H1 (cell line): ENCODE data around the gene SIGLEC10.

ENCODE experiments used
- CHD2 ChIP-seq: IDR thresholded peaks from 2 replicates; pipeline ENCODE4 v1.6.1; 2012; ENCODE audit warnings: low read length, improper control_type of control experiment
- EP300 ChIP-seq, 2 experiments: IDR thresholded peaks; 1 replicate in 1 of 2; 2 replicates in 1 of 2; pipeline ENCODE4 v1.6.1; 2011 to 2012; ENCODE audit warnings: low read depth in 2 of 2, low read length in 2 of 2, mild to moderate bottlenecking in 2 of 2, borderline replicate concordance in 1 of 2, inconsistent platforms in 1 of 2, moderate library complexity in 1 of 2
- NRF1 ChIP-seq: IDR thresholded peaks from 2 replicates; pipeline ENCODE4 v1.6.1; 2011; ENCODE audit warnings: mild to moderate bottlenecking, low read depth, low read length, improper control_type of control experiment
- SIN3A ChIP-seq, 2 experiments: IDR thresholded peaks in 1 of 2; conservative IDR thresholded peaks in 1 of 2; 2 replicates each; pipeline ENCODE4 v1.6.1; 2011 to 2012; ENCODE audit warnings: low read length in 2 of 2, improper control_type of control experiment in 1 of 2, low read depth in 1 of 2, mild to moderate bottlenecking in 1 of 2
- TF ChIP-seq, protein P1 (sequence below), 3 experiments: IDR thresholded peaks; 1 replicate in 2 of 3; 2 replicates in 1 of 3; pipeline versions ENCODE4 v1.5.1 to v1.6.1; 2011; ENCODE audit warnings: low read length in 3 of 3, mild to moderate bottlenecking in 3 of 3, inconsistent platforms in 2 of 3, low read depth in 1 of 3, moderate library complexity in 1 of 3; ENCODE audit not compliant: insufficient read depth in 1 of 3; ENCODE audit errors: control extremely low read depth in 1 of 3

DNA sequence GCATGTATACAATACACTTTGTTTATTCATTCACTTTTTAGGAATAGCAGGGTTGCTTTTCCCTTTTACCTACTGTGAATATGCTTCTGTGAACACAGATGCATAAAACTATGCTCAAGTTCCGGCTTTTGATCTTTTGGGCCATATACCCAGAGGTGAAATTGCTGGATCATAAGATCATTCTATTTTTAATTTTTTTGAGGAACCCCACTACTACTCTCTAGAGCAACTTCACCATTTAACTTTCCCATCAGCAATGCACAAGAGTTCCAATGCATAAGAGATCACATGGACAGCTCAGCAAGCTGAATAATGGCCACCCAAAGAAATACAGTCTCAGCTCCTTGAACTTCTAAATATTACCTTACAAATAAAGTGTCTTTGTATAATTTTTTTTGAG lies 17.0 kb upstream of the SIGLEC10 start:
- TF ChIP-seq CHD2 (no peak), EP300 (IDR thresholded peaks at IDR 0.05; ENCODE audit: borderline replicate concordance in 1 of 2, low read depth in 2 of 2, low read length in 2 of 2) (no peak), NRF1 (no peak), SIN3A (conservative IDR thresholded peaks at IDR 0.05 in 1 of 2, IDR thresholded peaks at IDR 0.05 in 1 of 2; ENCODE audit: low read depth in 1 of 2, low read length in 2 of 2) (no peak)
- TF ChIP-seq, protein P1, sequence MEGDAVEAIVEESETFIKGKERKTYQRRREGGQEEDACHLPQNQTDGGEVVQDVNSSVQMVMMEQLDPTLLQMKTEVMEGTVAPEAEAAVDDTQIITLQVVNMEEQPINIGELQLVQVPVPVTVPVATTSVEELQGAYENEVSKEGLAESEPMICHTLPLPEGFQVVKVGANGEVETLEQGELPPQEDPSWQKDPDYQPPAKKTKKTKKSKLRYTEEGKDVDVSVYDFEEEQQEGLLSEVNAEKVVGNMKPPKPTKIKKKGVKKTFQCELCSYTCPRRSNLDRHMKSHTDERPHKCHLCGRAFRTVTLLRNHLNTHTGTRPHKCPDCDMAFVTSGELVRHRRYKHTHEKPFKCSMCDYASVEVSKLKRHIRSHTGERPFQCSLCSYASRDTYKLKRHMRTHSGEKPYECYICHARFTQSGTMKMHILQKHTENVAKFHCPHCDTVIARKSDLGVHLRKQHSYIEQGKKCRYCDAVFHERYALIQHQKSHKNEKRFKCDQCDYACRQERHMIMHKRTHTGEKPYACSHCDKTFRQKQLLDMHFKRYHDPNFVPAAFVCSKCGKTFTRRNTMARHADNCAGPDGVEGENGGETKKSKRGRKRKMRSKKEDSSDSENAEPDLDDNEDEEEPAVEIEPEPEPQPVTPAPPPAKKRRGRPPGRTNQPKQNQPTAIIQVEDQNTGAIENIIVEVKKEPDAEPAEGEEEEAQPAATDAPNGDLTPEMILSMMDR (IDR thresholded peaks at IDR 0.05; ENCODE audit: control extremely low read depth in 1 of 3, insufficient read depth in 1 of 3, low read depth in 1 of 3, low read length in 3 of 3), result no peak
